Measurements from ENCODE around the gene CNGA3. TPM values are rescaled to one million over a fixed set of nuclear protein-coding genes. Genes with fewer than 3 reads are reported as not detected.

The CNGA3 gene
- total and polyA plus RNA-seq, 2 donors (not counting 3 experiments of a cell fraction or from before 2014, with no cell fraction given) = not detected

DNA sequence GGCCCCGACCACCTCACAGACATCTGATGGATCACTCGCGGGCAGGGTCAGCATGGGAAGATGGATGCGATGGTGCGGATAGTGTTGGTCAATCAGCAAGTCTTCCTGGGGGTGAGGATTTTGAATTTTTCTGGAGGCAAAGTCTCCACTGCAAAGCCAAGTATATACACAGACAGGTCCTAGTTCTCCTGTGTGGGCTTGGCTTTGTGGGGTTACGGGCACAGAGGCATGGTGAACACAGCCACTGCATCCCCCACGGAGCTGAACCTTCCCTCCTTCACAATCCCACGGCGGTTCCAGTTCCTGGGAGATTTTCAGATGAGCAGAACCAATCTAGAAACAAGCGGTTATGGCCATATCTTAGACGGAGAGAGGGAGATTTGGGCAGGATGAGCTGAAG lies 35.8 kb downstream of the CNGA3 start:
- peaks cover 4% of the 10 kb centered on the region for H3K4me1 ChIP-seq (ENCODE audit: control insufficient read depth, extremely low read depth, insufficient read depth, low read length)
- dilution Hi-C loops (cut with MboI; ENCODE audit: extremely low pct_ligation_motif_present, low sequenced_read_pairs) = no loop called here
- FAIRE-seq (no peak), DNase-seq (ENCODE audit: low read depth, low spot score) (no peak)
- POLR2A ChIA-PET = no interaction called here
- H3K9ac ChIP-seq (replicated peaks; ENCODE audit: extremely low read depth, insufficient read depth, low read length) = no peak overlapping the region
- TF ChIP-seq GATA2 (IDR thresholded peaks at IDR 0.05; ENCODE audit: insufficient read depth, insufficient read length, low read depth, low read length) (no peak), POLR2AphosphoS5 (IDR thresholded peaks at IDR 0.05; ENCODE audit: insufficient read depth, low read depth, low read length) (no peak), POLR2A (IDR thresholded peaks at IDR 0.05; ENCODE audit: low read depth, low read length) (no peak), MYC (IDR thresholded peaks at IDR 0.05; ENCODE audit: low read depth, low read length) (no peak), FOS (IDR thresholded peaks at IDR 0.05; ENCODE audit: borderline replicate concordance, insufficient read depth, low read length) (no peak), JUN (IDR thresholded peaks at IDR 0.05; ENCODE audit: borderline replicate concordance, insufficient read depth, insufficient read length, low read depth) (no peak), EZH2 (IDR thresholded peaks at IDR 0.05; ENCODE audit: borderline replicate concordance, low read depth, low read length, severe bottlenecking) (no peak)
- TF ChIP-seq, protein P1, sequence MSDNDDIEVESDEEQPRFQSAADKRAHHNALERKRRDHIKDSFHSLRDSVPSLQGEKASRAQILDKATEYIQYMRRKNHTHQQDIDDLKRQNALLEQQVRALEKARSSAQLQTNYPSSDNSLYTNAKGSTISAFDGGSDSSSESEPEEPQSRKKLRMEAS (IDR thresholded peaks at IDR 0.05; ENCODE audit: insufficient read depth, insufficient read length) = no peak
- TF ChIP-seq, protein P2, sequence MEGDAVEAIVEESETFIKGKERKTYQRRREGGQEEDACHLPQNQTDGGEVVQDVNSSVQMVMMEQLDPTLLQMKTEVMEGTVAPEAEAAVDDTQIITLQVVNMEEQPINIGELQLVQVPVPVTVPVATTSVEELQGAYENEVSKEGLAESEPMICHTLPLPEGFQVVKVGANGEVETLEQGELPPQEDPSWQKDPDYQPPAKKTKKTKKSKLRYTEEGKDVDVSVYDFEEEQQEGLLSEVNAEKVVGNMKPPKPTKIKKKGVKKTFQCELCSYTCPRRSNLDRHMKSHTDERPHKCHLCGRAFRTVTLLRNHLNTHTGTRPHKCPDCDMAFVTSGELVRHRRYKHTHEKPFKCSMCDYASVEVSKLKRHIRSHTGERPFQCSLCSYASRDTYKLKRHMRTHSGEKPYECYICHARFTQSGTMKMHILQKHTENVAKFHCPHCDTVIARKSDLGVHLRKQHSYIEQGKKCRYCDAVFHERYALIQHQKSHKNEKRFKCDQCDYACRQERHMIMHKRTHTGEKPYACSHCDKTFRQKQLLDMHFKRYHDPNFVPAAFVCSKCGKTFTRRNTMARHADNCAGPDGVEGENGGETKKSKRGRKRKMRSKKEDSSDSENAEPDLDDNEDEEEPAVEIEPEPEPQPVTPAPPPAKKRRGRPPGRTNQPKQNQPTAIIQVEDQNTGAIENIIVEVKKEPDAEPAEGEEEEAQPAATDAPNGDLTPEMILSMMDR (IDR thresholded peaks at IDR 0.05; ENCODE audit: extremely low read depth in 1 of 2, insufficient read depth in 1 of 2, low read depth in 1 of 2, low read length in 2 of 2) = no peak
- no TSS peak for BruUV-seq (replicated peaks)
- no peaks in the 10 kb centered on the region for H3K36me3 ChIP-seq (ENCODE audit: control insufficient read depth in 2 of 2, extremely low read depth in 1 of 2, insufficient read depth in 2 of 2, low read length in 2 of 2)
- no peak overlapping the region for H3K4me2 ChIP-seq (ENCODE audit: insufficient read depth, low read length)
- CTCF ChIA-PET = interaction anchor here (1.0 to 2.3 kb wide), 2 partner anchors 672 to 682 kb away, joined by 3 to 8 read pairs; no protein-coding TSS in a partner anchor
- no peaks in the 10 kb centered on the region for H4K20me1 ChIP-seq (replicated peaks; ENCODE audit: control insufficient read depth, extremely low read depth, insufficient read depth, low read length)
- no peaks in the 10 kb centered on the region for H3K79me2 ChIP-seq (ENCODE audit: control insufficient read depth, insufficient read depth, low read length)
- no peak overlapping the region for H2AFZ ChIP-seq (ENCODE audit: low read depth, low read length)
- H3K9me1 ChIP-seq (replicated peaks; ENCODE audit: control insufficient read depth, extremely low read depth, insufficient read depth, low read length) = no peaks in the 10 kb centered on the region
- no peak overlapping the region for H3K4me3 ChIP-seq (replicated peaks in 1 of 3; ENCODE audit: insufficient read depth in 1 of 3, low read depth in 1 of 3, low read length in 3 of 3)
- H3K9me3 ChIP-seq (replicated peaks; ENCODE audit: control insufficient read depth, insufficient read depth, low read length) = no peaks in the 10 kb centered on the region
- no peak overlapping the region for H3K27ac ChIP-seq (ENCODE audit: insufficient read depth, low read depth, low read length)
- intact Hi-C loops (cut with micrococcal nuclease) = loop anchor here (10.0 kb wide), 1 partner anchor 787 kb away; no protein-coding TSS in a partner anchor
- peaks cover 9 to 10% of the 10 kb centered on the region in 2 experiments for H3K27me3 ChIP-seq (ENCODE audit: control insufficient read depth in 2 of 2, insufficient read depth in 2 of 2, low read length in 2 of 2)
